Peyer's patch (tissue), 4 donors: ENCODE results near the gene ITGA11. TPM values are rescaled to one million over a fixed set of nuclear protein-coding genes. Genes with fewer than 3 reads are reported as not detected.

Experiments used
- DNase-seq, 3 donors: peaks; one replicate each; pipeline ENCODE4 v3.0.0-alpha.2; 2017 to 2019
- H3K27ac ChIP-seq, 4 donors: fragments of 200-600 bp; sonication (generic); one replicate each; pipeline ENCODE4 v1.5.1; 2016 to 2019
- H3K27me3 ChIP-seq, 2 donors: fragments of 200-600 bp; sonication (generic); one replicate each; pipeline ENCODE4 v1.5.1; 2019
- H3K36me3 ChIP-seq, 3 donors: fragments of 200-600 bp; sonication (generic); one replicate each; pipeline ENCODE4 v1.5.1; 2016 to 2019
- H3K4me1 ChIP-seq, 4 donors: fragments of 200-600 bp; sonication (generic); one replicate each; pipeline ENCODE4 v1.5.1; 2016 to 2019
- H3K4me3 ChIP-seq, 4 donors: fragments of 200-600 bp; sonication (generic); 1 replicate in 3 of 4; 2 replicates in 1 of 4; pipeline ENCODE4 v1.5.1; 2016 to 2019; ENCODE audit warnings: mild to moderate bottlenecking in 1 of 4
- H3K9me3 ChIP-seq, 4 donors: fragments of 200-600 bp; sonication (generic); one replicate each; pipeline ENCODE4 v1.5.1; 2016 to 2019; ENCODE audit warnings: mild to moderate bottlenecking in 1 of 4
- POLR2A ChIP-seq, 2 donors: fragments of 450-650 bp; IDR thresholded peaks; one replicate each; pipeline ENCODE4 v1.5.1; 2017; ENCODE audit warnings: antibody characterized with exemption in 2 of 2, mild to moderate bottlenecking in 2 of 2, moderate library complexity in 2 of 2
- total RNA-seq, 4 donors: library from RNA; depleted of rRNA; stranded (reverse); fragments of >200 nt; gene quantifications; one replicate each; pipeline ENCODE4 v1.1.0, GENCODE V29; 2016
- TF ChIP-seq, protein P1 (sequence below), 6 experiments: fragments of 450-650 bp in 4 of 6; fragments of 200-600 bp in 2 of 6; sonication (generic) in 1 of 6; IDR thresholded peaks; one replicate each; pipeline ENCODE4 v1.5.1; 2017 to 2019; ENCODE audit warnings: antibody characterized with exemption in 6 of 6, mild to moderate bottlenecking in 3 of 6, moderate library complexity in 1 of 6

ITGA11 gene
- total RNA-seq, 4 donors from 2014 or later: 0.88 to 24.8 (median 2.6) TPM

GRCh38 chr15:68427963-68428362 lies 4.0 kb downstream of the ITGA11 start:
- H3K27ac ChIP-seq: no peak overlapping the region
- H3K4me3 ChIP-seq: no peak overlapping the region
- no peaks in the 10 kb centered on the region for H3K9me3 ChIP-seq
- TF ChIP-seq, protein P1, sequence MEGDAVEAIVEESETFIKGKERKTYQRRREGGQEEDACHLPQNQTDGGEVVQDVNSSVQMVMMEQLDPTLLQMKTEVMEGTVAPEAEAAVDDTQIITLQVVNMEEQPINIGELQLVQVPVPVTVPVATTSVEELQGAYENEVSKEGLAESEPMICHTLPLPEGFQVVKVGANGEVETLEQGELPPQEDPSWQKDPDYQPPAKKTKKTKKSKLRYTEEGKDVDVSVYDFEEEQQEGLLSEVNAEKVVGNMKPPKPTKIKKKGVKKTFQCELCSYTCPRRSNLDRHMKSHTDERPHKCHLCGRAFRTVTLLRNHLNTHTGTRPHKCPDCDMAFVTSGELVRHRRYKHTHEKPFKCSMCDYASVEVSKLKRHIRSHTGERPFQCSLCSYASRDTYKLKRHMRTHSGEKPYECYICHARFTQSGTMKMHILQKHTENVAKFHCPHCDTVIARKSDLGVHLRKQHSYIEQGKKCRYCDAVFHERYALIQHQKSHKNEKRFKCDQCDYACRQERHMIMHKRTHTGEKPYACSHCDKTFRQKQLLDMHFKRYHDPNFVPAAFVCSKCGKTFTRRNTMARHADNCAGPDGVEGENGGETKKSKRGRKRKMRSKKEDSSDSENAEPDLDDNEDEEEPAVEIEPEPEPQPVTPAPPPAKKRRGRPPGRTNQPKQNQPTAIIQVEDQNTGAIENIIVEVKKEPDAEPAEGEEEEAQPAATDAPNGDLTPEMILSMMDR (IDR thresholded peaks at IDR 0.05): no peak
- no peak for TF ChIP-seq POLR2A (IDR thresholded peaks at IDR 0.05)
- DNase-seq: no peak
- H3K4me1 ChIP-seq: peaks cover 0 to 17% (median 0%) of the 10 kb centered on the region in 4 donors
- H3K27me3 ChIP-seq: peaks cover 0 to 14% of the 10 kb centered on the region in 2 donors
- no peaks in the 10 kb centered on the region for H3K36me3 ChIP-seq

DNA sequence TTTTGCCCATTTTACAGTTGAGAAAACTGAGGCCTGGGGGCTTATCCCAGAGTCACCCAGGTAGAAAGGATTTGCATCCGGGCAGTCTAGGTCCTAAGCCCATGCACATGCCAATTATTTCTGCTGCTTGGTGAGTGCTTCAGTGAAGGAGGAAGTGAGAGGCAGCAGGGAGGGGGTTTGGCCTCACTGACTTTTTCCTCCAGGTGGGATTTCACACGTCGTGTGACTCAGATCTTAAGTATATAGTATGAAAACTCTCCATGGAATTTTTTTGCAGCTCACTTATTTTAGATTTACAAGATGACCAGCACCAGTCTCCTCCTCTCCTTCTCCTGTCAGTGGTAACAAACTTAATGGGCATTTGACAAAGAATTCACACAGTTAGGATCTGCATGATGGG lies 4.6 kb downstream of the ITGA11 start:
- DNase-seq: no peak
- H3K4me3 ChIP-seq: no peak overlapping the region
- H3K27me3 ChIP-seq: peaks cover 0 to 13% of the 10 kb centered on the region in 2 donors
- H3K9me3 ChIP-seq: no peaks in the 10 kb centered on the region
- H3K36me3 ChIP-seq: no peaks in the 10 kb centered on the region
- TF ChIP-seq POLR2A (IDR thresholded peaks at IDR 0.05): no peak
- TF ChIP-seq, protein P1 (IDR thresholded peaks at IDR 0.05): no peak
- peaks cover 0 to 15% (median 0%) of the 10 kb centered on the region in 4 donors for H3K4me1 ChIP-seq
- no peak overlapping the region for H3K27ac ChIP-seq

DNA sequence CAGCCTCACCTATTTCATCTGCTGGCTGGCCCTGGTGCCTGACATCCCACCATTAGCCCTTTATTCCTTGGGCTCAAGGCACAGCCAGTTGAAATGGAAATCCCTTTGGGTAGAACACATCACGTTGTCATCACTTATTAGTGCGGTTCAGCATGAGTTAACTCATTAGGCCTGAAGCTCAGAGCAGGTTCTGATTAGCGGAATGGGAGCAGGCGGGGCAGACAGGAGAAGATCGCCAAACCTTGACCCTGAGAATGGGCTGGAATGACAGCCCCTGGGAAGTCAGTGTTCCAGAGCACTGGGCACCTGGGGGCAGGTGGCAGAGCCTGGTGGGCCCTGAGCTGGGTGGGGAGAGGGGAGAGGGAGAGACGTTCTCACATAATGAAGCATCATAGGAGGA lies 5.8 kb downstream of the ITGA11 start:
- no peak for DNase-seq
- Histone ChIP-seq H3K27me3 (peaks cover 0 to under 1% of the 10 kb centered on the region in 2 donors), H3K4me1 (peaks cover 0 to 11% (median 0%) of the 10 kb centered on the region in 4 donors), H3K4me3 (no peak overlapping the region), H3K27ac (no peak overlapping the region), H3K9me3 (no peaks in the 10 kb centered on the region), H3K36me3 (no peaks in the 10 kb centered on the region)
- no peak for TF ChIP-seq POLR2A (IDR thresholded peaks at IDR 0.05)
- TF ChIP-seq, protein P1 (IDR thresholded peaks at IDR 0.05): no peak

- Histone ChIP-seq H3K27me3 (no peaks in the 10 kb centered on the region), H3K4me1 (peaks cover 0 to 8% (median 0%) of the 10 kb centered on the region in 4 donors), H3K36me3 (no peaks in the 10 kb centered on the region), H3K4me3 (no peak overlapping the region), H3K9me3 (no peaks in the 10 kb centered on the region), H3K27ac (no peak overlapping the region)
- TF ChIP-seq, protein P1 (IDR thresholded peaks at IDR 0.05): no peak
- TF ChIP-seq POLR2A (IDR thresholded peaks at IDR 0.05): no peak
- no peak for DNase-seq
Measured at GRCh38 chr15:68425428-68426060, 6.4 kb downstream of the ITGA11 start.

GRCh38 chr15:68424754-68425390 lies 7.1 kb downstream of the ITGA11 start:
- H3K4me1 ChIP-seq: peaks cover 0 to 8% (median 0%) of the 10 kb centered on the region in 4 donors
- TF ChIP-seq, protein P1 (IDR thresholded peaks at IDR 0.05): no peak
- no peak for TF ChIP-seq POLR2A (IDR thresholded peaks at IDR 0.05)
- H3K4me3 ChIP-seq: no peak overlapping the region
- H3K27me3 ChIP-seq: no peaks in the 10 kb centered on the region
- H3K27ac ChIP-seq: no peak overlapping the region
- H3K36me3 ChIP-seq: no peaks in the 10 kb centered on the region
- DNase-seq: peak in 1 of 3 donors; percentile 10
- no peaks in the 10 kb centered on the region for H3K9me3 ChIP-seq
